Superior temporal gyrus (tissue), 1 donor: Measurements from ENCODE around the gene ILF3.
A peak's percentile ranks its signal among the peaks of the same experiment; 100 is the strongest.
"Not testable (repeated sequence)": the region's sequence is repeated elsewhere in the genome, so short reads cannot be mapped to it uniquely, and the experiment has no call there.

Experiments
- DNase-seq: peaks from one replicate; pipeline ENCODE4 v3.0.0-alpha.2; 2016; ENCODE audit errors: extremely low spot score

The ILF3 gene

GRCh38 chr19:10642473-10643171 lies 11.5 kb upstream of the ILF3 start:
- DNase-seq: no peak

DNA sequence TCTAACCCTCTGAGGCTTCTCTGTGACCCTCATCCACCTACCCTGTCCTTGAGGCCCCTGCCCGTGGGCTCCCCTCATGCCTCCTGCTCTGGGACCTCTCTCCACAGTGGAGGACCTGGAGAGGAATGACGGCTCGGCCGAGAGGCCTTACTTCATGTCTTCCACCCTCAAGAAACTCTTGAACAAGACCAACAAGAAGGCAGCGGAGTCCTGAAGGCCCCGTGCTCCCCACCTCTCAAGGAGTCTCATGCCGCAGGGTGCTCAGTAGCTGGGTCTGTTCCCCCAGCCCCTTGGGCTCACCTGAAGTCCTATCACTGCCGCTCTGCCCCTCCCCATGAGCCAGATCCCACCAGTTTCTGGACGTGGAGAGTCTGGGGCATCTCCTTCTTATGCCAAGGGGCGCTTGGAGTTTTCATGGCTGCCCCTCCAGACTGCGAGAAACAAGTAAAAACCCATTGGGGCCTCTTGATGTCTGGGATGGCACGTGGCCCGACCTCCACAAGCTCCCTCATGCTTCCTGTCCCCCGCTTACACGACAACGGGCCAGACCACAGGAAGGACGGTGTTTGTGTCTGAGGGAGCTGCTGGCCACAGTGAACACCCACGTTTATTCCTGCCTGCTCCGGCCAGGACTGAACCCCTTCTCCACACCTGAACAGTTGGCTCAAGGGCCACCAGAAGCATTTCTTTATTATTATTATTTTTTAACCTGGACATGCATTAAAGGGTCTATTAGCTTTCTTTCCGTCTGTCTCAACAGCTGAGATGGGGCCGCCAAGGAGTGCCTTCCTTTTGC lies 10.8 kb upstream of the ILF3 start:
- DNase-seq: no peak

GRCh38 chr19:10643968-10644259 lies 10.2 kb upstream of the ILF3 start:
- no peak for DNase-seq

DNA sequence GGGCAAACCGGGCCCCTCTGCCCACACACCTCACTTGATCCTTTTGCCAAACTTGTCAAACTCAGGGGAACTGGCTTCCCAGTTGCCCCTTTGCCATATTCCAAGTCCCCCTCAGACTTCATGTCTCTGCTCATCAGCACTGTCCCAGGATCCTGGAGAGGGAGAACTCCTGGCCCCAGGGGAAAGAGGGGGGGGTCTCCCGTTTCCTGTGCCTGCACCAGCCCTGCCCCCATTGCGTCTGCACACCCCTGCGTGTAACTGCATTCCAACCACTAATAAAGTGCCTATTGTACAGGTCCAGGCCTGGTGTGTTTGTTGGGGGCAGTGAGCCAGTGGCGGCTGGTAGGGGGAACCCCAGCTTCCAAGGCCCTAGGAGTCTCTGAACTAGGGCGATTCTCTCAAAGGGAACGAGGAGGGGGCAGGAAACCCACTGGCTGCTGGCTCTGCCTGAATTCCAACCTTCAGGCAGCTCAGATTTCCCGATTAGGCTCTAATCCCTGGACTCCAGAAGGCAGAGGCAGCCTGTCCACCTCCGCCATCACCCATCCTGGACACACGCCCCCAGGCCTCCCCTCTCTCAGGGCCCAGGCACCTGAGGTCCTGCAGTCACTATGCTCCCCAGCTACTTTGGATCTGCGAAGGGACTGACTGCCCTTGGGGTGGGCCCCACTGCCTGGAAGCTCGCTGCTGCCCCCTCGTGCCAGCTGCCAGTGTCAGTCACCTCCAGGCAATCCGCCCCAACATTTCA lies 9.7 kb upstream of the ILF3 start:
- peak; percentile 88 for DNase-seq

DNA sequence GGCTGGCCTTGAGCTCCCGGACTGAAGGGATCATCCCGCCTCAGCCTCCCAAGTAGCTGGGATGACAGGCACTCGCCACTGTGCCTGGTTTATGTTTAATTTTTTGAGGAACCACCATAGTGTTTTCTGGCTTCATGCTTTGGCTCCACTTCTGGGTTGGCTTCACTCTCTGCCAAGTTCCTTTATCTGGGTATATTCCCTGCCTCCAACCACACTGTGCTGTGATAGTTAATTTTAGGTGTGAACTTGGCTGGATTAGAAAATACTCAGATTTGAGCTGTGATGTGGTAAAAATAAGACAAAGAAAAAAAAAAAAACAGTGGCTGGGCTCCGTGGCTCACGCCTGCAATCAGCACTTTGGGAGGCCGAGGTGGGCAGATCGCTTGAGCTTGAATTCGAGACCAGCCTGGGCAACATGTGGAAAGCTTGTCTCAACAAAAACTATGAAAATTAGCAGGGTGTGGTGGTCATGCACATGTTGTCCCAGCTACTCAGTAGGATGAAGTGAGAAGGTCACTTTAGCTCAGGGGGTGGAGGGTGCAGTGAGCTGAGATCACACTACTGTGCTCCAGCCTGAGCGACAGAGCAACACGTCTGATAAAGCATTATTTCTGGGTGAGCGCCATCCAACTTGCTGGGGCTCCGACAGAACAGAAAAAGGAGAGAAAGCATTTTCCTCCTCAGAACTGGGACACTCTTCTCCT lies 7.5 kb upstream of the ILF3 start:
- DNase-seq: peak; percentile 61

DNA sequence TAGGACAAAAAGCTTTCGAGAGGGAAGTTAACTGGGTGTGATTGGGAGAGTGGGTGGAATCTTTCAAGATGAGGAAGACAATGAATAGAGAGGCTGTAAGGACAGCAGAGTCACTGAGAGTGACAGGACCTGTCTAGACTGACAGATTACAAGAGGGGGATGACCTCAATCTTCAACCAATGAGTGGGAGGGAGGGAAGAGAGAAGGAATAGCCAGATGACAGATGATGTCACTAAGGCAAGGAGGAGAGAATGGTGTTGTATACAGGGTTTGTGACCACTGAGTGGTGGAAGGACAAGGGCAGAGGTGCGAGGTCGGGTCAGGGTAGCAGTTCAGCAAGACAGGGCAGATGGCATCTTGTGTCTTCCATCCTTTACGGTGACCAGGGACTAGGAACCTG lies 5.8 kb upstream of the ILF3 start:
- no peak for DNase-seq

- no peak for DNase-seq
These were observed 2.3 kb upstream of the ILF3 start for GRCh38 chr19:10651851-10652250.

DNA sequence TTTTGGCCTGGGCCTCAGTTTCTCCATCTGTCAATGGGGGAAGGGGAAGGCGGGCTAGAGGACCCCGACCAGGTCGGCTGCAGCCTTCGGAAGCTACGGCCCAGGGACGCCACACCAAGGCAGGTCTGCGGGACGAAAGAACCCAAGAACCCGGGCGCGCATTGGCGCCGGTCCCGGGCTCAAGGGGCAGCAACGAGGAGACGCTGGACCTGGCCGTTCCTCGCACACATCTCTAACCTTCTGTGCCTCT lies 739 bp upstream of the ILF3 start:
- DNase-seq: no peak

DNA sequence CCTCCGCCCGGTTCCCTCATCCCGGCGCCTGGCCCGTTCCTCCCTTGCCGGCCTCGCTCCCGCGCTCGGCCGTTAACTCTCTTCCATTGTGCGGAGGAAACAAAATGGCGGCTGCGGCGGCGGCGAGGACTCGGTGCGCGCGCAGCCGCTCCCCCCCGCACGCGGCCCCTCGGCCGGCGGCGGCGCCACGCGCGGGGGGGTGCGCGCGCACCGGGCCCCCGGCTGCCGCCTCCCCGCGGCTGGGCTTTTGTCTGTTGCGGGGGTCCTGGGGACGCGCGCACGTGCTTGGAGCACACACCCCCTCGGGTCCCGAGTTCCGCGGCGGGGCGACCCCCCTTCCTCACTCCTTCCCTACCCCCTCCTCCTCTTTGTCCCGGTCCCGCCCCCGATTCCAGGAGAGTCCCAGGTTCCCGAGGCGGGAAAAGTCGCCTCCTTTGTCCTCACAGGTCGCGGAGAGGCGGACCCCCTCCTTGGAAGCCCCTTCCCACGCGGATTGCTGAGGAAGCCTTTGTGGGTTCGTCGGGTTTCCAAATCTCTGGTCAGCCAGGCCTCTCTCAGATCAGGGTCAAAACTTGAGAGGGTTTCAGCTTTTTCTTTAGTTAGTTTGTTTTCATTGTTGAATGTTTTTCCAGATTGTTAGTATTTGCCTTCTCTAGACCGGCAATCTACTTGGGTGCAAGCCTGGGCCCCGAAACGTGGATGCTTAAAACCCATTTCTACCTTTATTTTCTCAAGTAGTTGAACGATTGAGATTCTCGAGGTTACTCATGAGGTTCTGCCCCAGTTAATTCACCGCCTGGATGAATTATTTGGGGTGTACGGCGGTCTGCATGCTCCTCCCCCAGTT lies 687 bp downstream of the ILF3 start:
- no peak for DNase-seq

DNA sequence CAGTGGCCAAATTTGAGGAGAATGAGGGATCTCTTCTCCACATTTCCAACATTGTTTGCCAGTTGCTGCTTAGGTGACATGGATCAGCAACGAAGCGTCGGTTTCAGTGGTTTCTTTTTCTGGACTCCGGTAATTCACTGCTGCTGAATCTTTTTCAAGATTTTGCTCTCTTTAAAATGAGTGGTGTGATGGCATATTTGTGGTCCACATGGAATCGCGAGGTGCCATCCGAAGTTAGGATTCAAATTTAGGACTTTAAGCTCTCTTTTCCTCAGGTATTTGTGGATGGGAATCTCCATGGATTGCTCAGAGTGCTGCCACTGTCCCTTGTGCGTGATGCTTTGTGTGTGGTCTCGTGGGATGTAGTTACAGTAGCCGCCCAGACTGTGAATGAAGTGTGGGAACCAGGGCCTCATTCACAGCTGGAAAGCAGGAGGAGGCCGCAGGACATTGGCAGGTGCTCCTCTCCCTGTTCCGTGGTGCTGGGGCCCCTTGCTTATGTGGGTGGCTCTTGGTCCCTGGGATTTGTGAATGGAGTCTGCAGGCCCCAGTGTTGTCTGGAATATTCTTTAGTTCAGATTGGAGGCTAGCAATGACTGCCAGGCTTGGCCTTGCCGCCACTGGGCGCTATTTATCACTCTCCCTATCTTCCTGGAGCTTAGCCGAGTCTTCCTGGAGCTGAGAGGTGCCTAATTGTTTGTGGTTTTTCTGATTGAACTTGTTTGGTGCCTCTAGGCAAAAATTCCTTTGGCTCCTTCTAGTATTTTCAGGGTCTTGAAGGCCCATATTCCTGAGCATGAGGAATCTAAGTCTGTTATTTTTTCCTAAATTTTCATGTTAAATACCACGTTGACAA lies 1.5 kb downstream of the ILF3 start:
- DNase-seq: peak; percentile 16

DNA sequence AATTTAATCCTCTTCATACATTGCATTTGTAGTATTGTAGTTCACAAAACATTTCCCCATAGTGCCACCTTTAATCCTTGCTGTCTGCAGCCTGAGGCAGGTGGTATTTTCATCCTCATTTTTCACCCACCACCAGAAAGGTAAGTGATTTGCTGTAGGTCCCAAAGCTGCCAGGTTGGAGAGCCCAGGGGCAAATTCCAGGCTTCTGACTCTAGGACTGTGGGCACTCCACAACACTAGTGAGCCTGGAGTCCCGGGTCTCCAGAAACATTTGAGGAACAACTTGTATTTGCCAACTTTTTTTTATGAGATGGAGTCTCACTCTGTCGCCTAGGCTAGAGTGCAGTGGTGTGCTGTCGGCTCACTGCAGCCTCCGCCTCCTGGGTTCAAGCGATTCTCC lies 6.2 kb downstream of the ILF3 start:
- DNase-seq: no peak

GRCh38 chr19:10661946-10662345 lies 7.8 kb downstream of the ILF3 start:
- DNase-seq: no peak

- peak; percentile 30 for DNase-seq
These were observed 8.5 kb downstream of the ILF3 start for GRCh38 chr19:10662384-10663251.

DNA sequence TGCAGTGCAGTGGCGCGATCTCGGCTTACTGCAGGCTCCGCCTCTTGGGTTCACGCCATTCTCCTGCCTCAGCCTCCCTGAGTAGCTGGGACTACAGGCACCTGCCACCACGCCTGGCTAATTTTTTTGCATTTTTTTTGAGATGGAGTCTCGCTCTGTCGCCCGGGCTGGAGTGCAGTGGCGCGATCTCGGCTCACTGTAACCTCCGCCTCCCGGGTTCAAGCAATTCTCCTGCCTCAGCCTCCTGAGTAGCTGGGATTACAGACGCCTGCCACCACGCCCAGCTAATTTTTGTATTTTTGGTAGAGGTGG lies 9.1 kb downstream of the ILF3 start:
- DNase-seq: not testable (repeated sequence)

DNA sequence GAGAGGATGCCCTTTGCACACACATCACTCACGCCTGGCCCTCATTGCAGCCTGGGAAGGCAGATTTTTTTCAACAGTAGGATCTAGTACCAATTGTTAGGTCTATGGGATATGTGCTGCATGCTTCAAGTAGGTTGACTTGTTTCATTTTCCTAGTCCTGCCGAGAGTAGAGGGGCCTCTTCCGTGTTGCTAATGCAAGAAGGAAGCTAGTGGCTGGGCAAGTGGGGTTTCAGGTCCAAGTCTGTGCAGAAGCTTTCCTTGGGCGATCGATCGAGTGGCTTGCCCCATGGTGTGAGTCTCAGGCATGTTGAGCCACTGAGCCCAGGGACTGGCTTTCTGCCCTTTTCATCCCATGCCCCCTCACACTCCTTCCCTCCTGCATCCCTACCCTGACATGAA lies 13.7 kb downstream of the ILF3 start:
- no peak for DNase-seq

DNA sequence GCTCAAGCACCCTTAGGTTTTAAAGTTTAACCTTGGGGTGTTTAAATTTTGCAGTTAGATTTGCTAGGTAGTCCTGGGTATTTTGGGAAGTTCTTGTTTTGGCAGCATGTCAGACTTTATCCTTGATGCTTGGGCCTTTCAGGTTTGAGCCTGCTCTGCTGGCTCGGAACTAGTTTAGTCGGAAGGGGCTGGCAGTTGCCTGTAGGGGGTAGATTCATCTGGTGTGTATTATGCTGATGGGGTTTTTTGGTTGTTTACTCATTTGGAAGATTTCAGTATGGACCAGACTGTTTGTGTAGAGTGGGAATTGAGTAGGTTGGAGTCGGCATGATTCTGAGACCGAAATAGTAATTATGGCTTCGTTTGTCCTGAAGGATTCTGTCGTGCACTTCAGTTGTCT lies 15.1 kb downstream of the ILF3 start:
- DNase-seq: no peak

DNA sequence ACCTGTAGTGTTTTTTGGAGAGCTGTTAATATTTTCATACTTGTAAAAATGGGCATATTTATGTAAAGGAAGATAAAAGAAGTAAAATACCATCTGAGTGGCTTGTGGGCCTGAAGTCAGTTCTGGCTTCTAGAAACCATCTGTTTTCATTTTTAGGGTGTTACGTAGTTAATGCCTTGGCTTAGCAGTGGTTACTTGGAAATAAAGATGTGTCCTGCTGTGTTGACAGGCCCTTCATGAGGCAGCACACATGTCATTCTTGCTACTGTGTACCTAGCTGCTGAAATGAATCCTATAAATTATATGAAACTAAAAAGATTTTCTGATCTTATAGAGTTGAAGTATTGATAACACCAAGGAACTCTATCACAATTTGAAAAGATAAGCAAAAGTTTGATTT lies 16.0 kb downstream of the ILF3 start:
- no peak for DNase-seq

- DNase-seq: no peak
These were observed 17.0 kb downstream of the ILF3 start for GRCh38 chr19:10670876-10671804.

DNA sequence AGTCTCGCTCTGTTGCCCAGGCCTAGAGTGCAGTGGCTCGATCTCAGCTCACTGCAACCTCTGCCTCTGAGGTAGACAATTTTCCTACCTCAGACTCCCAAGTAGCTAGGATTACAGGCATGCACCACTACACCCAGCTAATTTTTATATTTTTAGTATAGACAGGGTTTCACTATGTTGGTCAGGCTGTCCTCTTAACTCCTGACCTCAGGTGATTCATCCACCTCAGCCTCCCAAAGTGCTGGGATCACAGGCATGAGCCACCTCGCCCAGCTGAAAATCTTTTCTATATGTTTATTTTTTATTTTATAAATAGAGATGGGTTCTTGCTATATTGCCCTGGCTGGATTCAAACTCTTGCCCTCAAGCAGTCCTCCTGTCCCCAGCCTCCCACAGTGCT lies 17.8 kb downstream of the ILF3 start:
- DNase-seq: not testable (repeated sequence)
